Mesothelial cell of epicardium (in vitro differentiated cells): ENCODE results near the gene ANKRD2. TPM values are rescaled to one million over a fixed set of nuclear protein-coding genes. Genes with fewer than 3 reads are reported as not detected.

Experiments
- DNase-seq, 2 experiments: peaks; one replicate each; pipeline ENCODE4 v3.0.0; 2021; ENCODE audit warnings: low spot score in 2 of 2; ENCODE audit not compliant: unreplicated experiment in 2 of 2
- H3K27ac Mint-ChIP-seq: 2 replicates; pipeline ENCODE4 v1.8.0; 2021; ENCODE audit warnings: mixed read lengths
- H3K27me3 Mint-ChIP-seq: 2 replicates; pipeline ENCODE4 v1.8.0; 2021; ENCODE audit warnings: low read depth, mixed read lengths
- H3K36me3 Mint-ChIP-seq: 2 replicates; pipeline ENCODE4 v1.8.0; 2021; ENCODE audit warnings: mixed read lengths
- H3K4me1 Mint-ChIP-seq: 2 replicates; pipeline ENCODE4 v1.8.0; 2021; ENCODE audit warnings: mixed read lengths
- H3K4me3 Mint-ChIP-seq: 2 replicates; pipeline ENCODE4 v1.8.0; 2021; ENCODE audit warnings: mild to moderate bottlenecking, moderate library complexity, mixed read lengths
- H3K9me3 Mint-ChIP-seq: 2 replicates; pipeline ENCODE4 v1.8.0; 2021; ENCODE audit warnings: mixed read lengths
- total RNA-seq: library from RNA; stranded (reverse); gene quantifications from 3 replicates; pipeline ENCODE4 v1.2.1, GENCODE V29; 2021
- TF ChIP-seq, protein P1 (sequence below): fragments of 200-600 bp; sonication (generic); IDR thresholded peaks from one replicate; pipeline ENCODE4 v1.5.0; 2021; ENCODE audit warnings: antibody characterized with exemption; ENCODE audit not compliant: unreplicated experiment

ANKRD2 gene
- total RNA-seq, 1 donor from 2014 or later: 0.20 TPM

GRCh38 chr10:97629289-97629688 lies 56.7 kb downstream of the ANKRD2 start:
- no peaks in the 10 kb centered on the region for H3K36me3 Mint-ChIP-seq
- H3K4me1 Mint-ChIP-seq: peaks cover 11% of the 10 kb centered on the region
- H3K27me3 Mint-ChIP-seq: no peaks in the 10 kb centered on the region
- no peak for DNase-seq
- no peak overlapping the region for H3K27ac Mint-ChIP-seq
- TF ChIP-seq, protein P1, sequence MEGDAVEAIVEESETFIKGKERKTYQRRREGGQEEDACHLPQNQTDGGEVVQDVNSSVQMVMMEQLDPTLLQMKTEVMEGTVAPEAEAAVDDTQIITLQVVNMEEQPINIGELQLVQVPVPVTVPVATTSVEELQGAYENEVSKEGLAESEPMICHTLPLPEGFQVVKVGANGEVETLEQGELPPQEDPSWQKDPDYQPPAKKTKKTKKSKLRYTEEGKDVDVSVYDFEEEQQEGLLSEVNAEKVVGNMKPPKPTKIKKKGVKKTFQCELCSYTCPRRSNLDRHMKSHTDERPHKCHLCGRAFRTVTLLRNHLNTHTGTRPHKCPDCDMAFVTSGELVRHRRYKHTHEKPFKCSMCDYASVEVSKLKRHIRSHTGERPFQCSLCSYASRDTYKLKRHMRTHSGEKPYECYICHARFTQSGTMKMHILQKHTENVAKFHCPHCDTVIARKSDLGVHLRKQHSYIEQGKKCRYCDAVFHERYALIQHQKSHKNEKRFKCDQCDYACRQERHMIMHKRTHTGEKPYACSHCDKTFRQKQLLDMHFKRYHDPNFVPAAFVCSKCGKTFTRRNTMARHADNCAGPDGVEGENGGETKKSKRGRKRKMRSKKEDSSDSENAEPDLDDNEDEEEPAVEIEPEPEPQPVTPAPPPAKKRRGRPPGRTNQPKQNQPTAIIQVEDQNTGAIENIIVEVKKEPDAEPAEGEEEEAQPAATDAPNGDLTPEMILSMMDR: no peak
- no peaks in the 10 kb centered on the region for H3K9me3 Mint-ChIP-seq
- H3K4me3 Mint-ChIP-seq: no peak overlapping the region

GRCh38 chr10:97631098-97631497 lies 58.5 kb downstream of the ANKRD2 start:
- no peaks in the 10 kb centered on the region for H3K27me3 Mint-ChIP-seq
- H3K9me3 Mint-ChIP-seq: no peaks in the 10 kb centered on the region
- DNase-seq: no peak
- peaks cover 11% of the 10 kb centered on the region for H3K4me1 Mint-ChIP-seq
- TF ChIP-seq, protein P1: no peak
- no peaks in the 10 kb centered on the region for H3K36me3 Mint-ChIP-seq
- H3K27ac Mint-ChIP-seq: no peak overlapping the region
- no peak overlapping the region for H3K4me3 Mint-ChIP-seq

DNA sequence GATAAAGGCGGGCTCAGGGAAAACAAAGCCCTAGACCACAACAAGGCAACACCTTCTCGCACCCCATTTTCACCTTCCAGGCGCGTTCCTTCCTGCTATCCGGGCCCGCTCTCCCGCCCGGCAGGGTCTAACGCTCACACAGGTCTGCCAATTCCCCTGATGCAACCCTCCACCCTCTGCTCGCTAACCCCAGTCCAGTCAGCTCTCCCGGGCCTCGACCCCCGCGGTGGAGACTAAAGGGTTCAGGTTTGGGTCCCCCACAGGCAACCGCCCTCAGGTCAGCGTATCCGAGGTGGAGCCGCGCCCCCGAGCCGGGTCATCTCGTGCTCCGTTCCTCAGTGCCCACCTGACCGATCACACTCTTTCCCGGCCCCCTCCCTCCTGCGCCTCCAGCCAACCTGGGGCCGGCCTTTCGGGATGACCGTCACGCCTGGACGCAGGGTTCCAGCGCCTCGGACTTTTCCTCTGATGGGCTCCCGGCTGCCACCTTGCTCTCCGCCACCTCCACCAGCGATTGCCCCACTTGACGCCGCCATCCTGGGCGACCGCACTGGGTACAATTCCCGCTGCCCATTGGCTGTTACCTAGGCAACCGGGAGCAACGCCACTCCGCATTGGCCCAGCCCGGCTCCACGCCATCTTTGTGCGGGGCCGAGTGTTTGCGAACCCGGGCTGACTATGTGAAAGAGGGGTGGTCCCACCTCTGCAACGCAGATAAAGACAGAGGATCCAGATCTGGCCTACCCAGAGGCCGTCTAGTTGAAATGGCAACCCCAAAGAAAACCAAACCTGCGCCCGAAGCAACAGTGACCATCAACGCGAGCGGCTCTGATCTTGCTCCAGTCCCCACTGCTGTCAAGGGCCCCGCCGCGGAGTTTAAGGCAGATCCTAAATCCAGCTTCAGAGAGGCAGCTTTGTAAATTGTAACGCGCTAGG lies 60.6 kb downstream of the ANKRD2 start, which contains the start of gene MORN4:
TSS of gene MORN4 (minus strand) at position 552 of the 936 bp plus-strand sequence. CDS start 13,847 bp downstream, outside the sequence.
- Mint-ChIP-seq H3K9me3 (no peaks in the 10 kb centered on the region), H3K4me3 (peak within 1 kb of the TSS; percentile 97), H3K27me3 (no peaks in the 10 kb centered on the region), H3K36me3 (no peaks in the 10 kb centered on the region), H3K4me1 (peaks cover 11% of the 10 kb centered on the region), H3K27ac (peak within 1 kb of the TSS; percentile 87)
- TF ChIP-seq, protein P1: no peak
- peak; percentile 86 to 93 for DNase-seq

Other genes with a start within 250 kb of the ANKRD2 start
- 8.9 to 9.2 TPM (median 9.0 TPM) in 3 replicates for gene FRAT2, start 238.1 kb upstream of the ANKRD2 start, total RNA-seq
- gene RRP12, start 171.4 kb upstream of the ANKRD2 start, total RNA-seq: 35.7 to 42.4 TPM (median 41.9 TPM) in 3 replicates
- gene PGAM1, start 146.6 kb upstream of the ANKRD2 start, total RNA-seq: 188 to 197 TPM (median 188 TPM) in 3 replicates
- 28.2 to 31.2 TPM (median 30.6 TPM) in 3 replicates for gene EXOSC1, start 126.8 kb upstream of the ANKRD2 start, total RNA-seq
- gene ZDHHC16, start 126.6 kb upstream of the ANKRD2 start, total RNA-seq: 36.9 to 41.4 TPM (median 39.7 TPM) in 3 replicates
- 82.5 to 88.1 TPM (median 84.9 TPM) in 3 replicates for gene MMS19, start 74.4 kb upstream of the ANKRD2 start, total RNA-seq
- 9.1 to 9.4 TPM (median 9.4 TPM) in 3 replicates for gene UBTD1, start 73.9 kb upstream of the ANKRD2 start, total RNA-seq
- 0.31 to 0.50 TPM (median 0.40 TPM) in 3 replicates for gene HOGA1, start 11.6 kb downstream of the ANKRD2 start, total RNA-seq
- not detected in 3 replicates for gene C10orf62, start 16.9 kb downstream of the ANKRD2 start, total RNA-seq
- gene MORN4, start 60.7 kb downstream of the ANKRD2 start, total RNA-seq: 15.4 to 17.3 TPM (median 16.4 TPM) in 3 replicates
- gene PI4K2A, start 67.9 kb downstream of the ANKRD2 start, total RNA-seq: 18.4 to 20.1 TPM (median 18.7 TPM) in 3 replicates
- gene AVPI1, start 114.5 kb downstream of the ANKRD2 start, total RNA-seq: 7.8 to 9.0 TPM (median 7.9 TPM) in 3 replicates
- 72.5 to 75.4 TPM (median 75.4 TPM) in 3 replicates for gene MARVELD1, start 141.0 kb downstream of the ANKRD2 start, total RNA-seq
- gene ZFYVE27, start 164.3 kb downstream of the ANKRD2 start, total RNA-seq: 39.6 to 40.7 TPM (median 39.9 TPM) in 3 replicates
- gene SFRP5, start 199.2 kb downstream of the ANKRD2 start, total RNA-seq: 0.69 to 1.1 TPM (median 0.86 TPM) in 3 replicates